Ishikawa (cell line): ENCODE results near the gene BEND5.

Experiments used
- EP300 ChIP-seq: IDR thresholded peaks from 2 replicates; pipeline ENCODE4 v1.6.1; 2012; ENCODE audit warnings: borderline replicate concordance
- FOXM1 ChIP-seq: IDR thresholded peaks from 2 replicates; pipeline ENCODE4 v1.6.1; 2012; ENCODE audit warnings: low read depth, borderline replicate concordance

DNA sequence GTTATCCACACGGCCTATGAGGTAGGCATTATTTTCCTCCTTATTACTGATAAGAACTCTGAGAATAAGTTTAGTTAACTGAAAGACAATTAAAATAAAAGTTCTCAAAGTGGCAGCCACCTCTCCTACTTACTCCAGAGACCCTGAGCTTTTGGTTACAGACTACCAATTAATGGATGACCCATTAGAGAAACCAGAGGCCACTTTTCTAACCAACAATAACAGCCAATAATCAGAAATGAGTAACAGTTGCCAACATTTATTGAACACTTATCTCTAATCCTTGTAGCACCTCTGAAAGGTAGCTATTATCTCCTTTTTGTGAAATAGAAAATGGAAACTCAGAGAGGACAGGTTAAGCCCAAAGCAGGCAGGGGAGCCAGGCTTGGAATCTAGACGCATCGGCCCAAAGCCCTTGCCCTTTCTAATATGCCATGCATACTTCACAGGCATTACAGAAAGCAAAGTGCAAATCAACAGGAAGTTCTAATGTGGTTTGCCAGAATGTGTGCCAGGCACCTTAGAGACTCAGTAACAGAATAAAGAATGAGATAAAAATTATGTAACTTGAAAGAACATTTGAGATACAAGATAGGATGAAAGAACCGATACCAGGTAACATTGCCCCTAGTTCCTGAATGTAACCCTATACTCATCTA lies 50.0 kb downstream of the BEND5 start:
- TF ChIP-seq FOXM1 (no peak), EP300 (no peak)
